ENCODE measurements around the gene TFDP1.

DNA sequence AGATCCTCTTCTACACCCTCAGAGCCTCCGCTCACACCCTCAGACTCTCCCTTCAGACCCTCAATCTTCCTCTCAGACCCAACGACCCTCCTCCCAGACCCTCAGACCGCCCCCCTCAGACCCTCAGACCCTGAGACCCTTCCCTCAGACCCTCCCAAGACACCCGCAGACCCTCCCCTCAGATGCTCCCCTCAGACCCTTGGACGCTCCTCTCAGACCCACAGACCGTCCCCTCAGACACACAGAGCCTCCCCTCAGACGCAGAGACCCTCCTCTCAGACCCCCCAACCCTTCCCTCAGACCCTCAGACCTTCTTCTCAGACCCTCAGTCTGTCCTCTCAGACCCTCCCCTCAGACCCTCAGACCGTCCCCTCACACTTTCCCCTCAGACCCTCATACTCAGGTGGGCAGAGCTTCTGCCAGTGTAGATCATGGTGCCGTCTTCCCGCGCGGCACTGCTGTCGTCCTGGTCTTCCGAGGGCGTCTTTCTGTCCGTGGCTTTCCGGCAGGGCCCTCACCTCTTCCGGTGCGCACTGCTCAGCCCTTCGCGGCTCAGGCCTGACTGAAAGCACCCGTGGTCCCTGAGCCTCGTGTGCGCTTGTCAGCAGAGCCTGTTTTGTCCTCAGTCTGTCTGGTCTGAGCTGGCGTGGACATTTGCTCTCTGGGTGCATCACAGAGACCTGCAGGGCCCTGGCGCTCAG lies 18.9 kb upstream of the TFDP1 start:
- TF ChIP-seq, protein P1, sequence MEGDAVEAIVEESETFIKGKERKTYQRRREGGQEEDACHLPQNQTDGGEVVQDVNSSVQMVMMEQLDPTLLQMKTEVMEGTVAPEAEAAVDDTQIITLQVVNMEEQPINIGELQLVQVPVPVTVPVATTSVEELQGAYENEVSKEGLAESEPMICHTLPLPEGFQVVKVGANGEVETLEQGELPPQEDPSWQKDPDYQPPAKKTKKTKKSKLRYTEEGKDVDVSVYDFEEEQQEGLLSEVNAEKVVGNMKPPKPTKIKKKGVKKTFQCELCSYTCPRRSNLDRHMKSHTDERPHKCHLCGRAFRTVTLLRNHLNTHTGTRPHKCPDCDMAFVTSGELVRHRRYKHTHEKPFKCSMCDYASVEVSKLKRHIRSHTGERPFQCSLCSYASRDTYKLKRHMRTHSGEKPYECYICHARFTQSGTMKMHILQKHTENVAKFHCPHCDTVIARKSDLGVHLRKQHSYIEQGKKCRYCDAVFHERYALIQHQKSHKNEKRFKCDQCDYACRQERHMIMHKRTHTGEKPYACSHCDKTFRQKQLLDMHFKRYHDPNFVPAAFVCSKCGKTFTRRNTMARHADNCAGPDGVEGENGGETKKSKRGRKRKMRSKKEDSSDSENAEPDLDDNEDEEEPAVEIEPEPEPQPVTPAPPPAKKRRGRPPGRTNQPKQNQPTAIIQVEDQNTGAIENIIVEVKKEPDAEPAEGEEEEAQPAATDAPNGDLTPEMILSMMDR (IDR thresholded peaks at IDR 0.05): no peak
- TF ChIP-seq POLR2AphosphoS5 (IDR thresholded peaks at IDR 0.05): no peak
- no peak for TF ChIP-seq POLR2A (IDR thresholded peaks at IDR 0.05)

All from transverse colon (tissue), 4 donors.